Neural progenitor cell (in vitro differentiated cells): ENCODE data around the gene OR2AE1. TPM values are rescaled to one million over a fixed set of nuclear protein-coding genes. Genes with fewer than 3 reads are reported as not detected.

Experiments used
- DNase-seq: peaks from one replicate; pipeline ENCODE4 v3.0.0-alpha.2; 2016; ENCODE audit warnings: low spot score
- H2AFZ ChIP-seq: fragments of 200-600 bp; sonication (generic); replicated peaks from 2 replicates; pipeline ENCODE4 v1.6.1; 2016; ENCODE audit warnings: antibody characterized with exemption
- H3F3A ChIP-seq: fragments of 200-600 bp; sonication (generic); 2 replicates; pipeline ENCODE4 v1.6.1; 2016; ENCODE audit warnings: antibody characterized with exemption, low read depth
- H3K27ac ChIP-seq: fragments of 200-600 bp; sonication (generic); 2 replicates; pipeline ENCODE4 v1.5.1; 2016; ENCODE audit warnings: mild to moderate bottlenecking
- H3K27me3 ChIP-seq: fragments of 200-600 bp; sonication (generic); 2 replicates; pipeline ENCODE4 v1.6.1; 2016; ENCODE audit warnings: mild to moderate bottlenecking, moderate library complexity
- H3K36me3 ChIP-seq: fragments of 200-600 bp; sonication (generic); 2 replicates; pipeline ENCODE4 v1.5.1; 2016
- H3K4me1 ChIP-seq: fragments of 200-600 bp; sonication (generic); 2 replicates; pipeline ENCODE4 v1.6.1; 2016; ENCODE audit warnings: mixed run types
- H3K4me2 ChIP-seq: fragments of 200-600 bp; sonication (generic); 2 replicates; pipeline ENCODE4 v1.6.1; 2016
- H3K4me3 ChIP-seq: fragments of 200-600 bp; sonication (generic); 2 replicates; pipeline ENCODE4 v1.5.1; 2016
- H3K79me2 ChIP-seq: fragments of 200-600 bp; sonication (generic); 2 replicates; pipeline ENCODE4 v1.6.1; 2016; ENCODE audit warnings: low read depth
- H3K9ac ChIP-seq: fragments of 200-600 bp; sonication (generic); 2 replicates; pipeline ENCODE4 v1.6.1; 2016
- H3K9me3 ChIP-seq: fragments of 200-600 bp; sonication (generic); 2 replicates; pipeline ENCODE4 v1.5.1; 2016; ENCODE audit warnings: low read depth
- H4K20me1 ChIP-seq: fragments of 200-600 bp; sonication (generic); 2 replicates; pipeline ENCODE4 v1.6.1; 2016; ENCODE audit warnings: low read depth
- H3K27ac Mint-ChIP-seq: 3 replicates; pipeline ENCODE4 v1.8.0; 2021; ENCODE audit warnings: mixed read lengths
- H3K27me3 Mint-ChIP-seq: 2 replicates; pipeline ENCODE4 v1.8.0; 2022; ENCODE audit warnings: low read depth, mild to moderate bottlenecking, inconsistent platforms, moderate library complexity, mixed read lengths; ENCODE audit not compliant: insufficient read depth
- H3K36me3 Mint-ChIP-seq: 3 replicates; pipeline ENCODE4 v1.8.0; 2021; ENCODE audit warnings: mixed read lengths
- H3K4me1 Mint-ChIP-seq: 3 replicates; pipeline ENCODE4 v1.8.0; 2021; ENCODE audit warnings: mixed read lengths
- H3K4me3 Mint-ChIP-seq: 3 replicates; pipeline ENCODE4 v1.8.0; 2021; ENCODE audit warnings: mild to moderate bottlenecking, moderate library complexity, mixed read lengths
- H3K9me3 Mint-ChIP-seq: 3 replicates; pipeline ENCODE4 v1.8.0; 2020; ENCODE audit warnings: mixed read lengths
- CTCF ChIP-seq: fragments of 200-600 bp; sonication (generic); IDR thresholded peaks from 2 replicates; pipeline ENCODE4 v1.5.1; 2017; ENCODE audit warnings: antibody characterized with exemption, mild to moderate bottlenecking
- EZH2 ChIP-seq: fragments of 200-600 bp; sonication (generic); IDR thresholded peaks from 2 replicates; pipeline ENCODE4 v1.6.1; 2017; ENCODE audit warnings: antibody characterized with exemption, mild to moderate bottlenecking, moderate library complexity
- EZH2phosphoT487 ChIP-seq: fragments of 200-600 bp; sonication (generic); IDR thresholded peaks from 2 replicates; pipeline ENCODE4 v1.6.1; 2017; ENCODE audit warnings: antibody characterized with exemption
- total RNA-seq: library from RNA; depleted of rRNA; stranded (reverse); fragments of >200 nt; gene quantifications from 2 replicates; pipeline ENCODE4 v1.2.3, GENCODE V29; 2015; ENCODE audit warnings: low replicate concordance

OR2AE1 gene
- total RNA-seq, 1 donor from 2014 or later: not detected

GRCh38 chr7:99831595-99831994, 45.2 kb downstream of the OR2AE1 start:
- no peak overlapping the region for H2AFZ ChIP-seq
- H3F3A ChIP-seq: no peaks in the 10 kb centered on the region
- H3K9me3 ChIP-seq: no peaks in the 10 kb centered on the region
- Mint-ChIP-seq H3K36me3 (no peaks in the 10 kb centered on the region), H3K27me3 (peaks cover 2% of the 10 kb centered on the region), H3K4me1 (no peaks in the 10 kb centered on the region), H3K4me3 (no peak overlapping the region), H3K27ac (no peak overlapping the region), H3K9me3 (no peaks in the 10 kb centered on the region)
- H3K27ac ChIP-seq: no peak overlapping the region
- no peak for DNase-seq
- H3K4me3 ChIP-seq: no peak overlapping the region
- H3K9ac ChIP-seq: no peak overlapping the region
- H3K79me2 ChIP-seq: no peaks in the 10 kb centered on the region
- H3K4me1 ChIP-seq: no peaks in the 10 kb centered on the region
- TF ChIP-seq CTCF: no peak
- no peak for TF ChIP-seq EZH2
- TF ChIP-seq EZH2phosphoT487: no peak
- H3K4me2 ChIP-seq: no peak overlapping the region
- no peaks in the 10 kb centered on the region for H3K27me3 ChIP-seq
- H4K20me1 ChIP-seq: no peaks in the 10 kb centered on the region
- no peaks in the 10 kb centered on the region for H3K36me3 ChIP-seq

GRCh38 chr7:99829524-99830160, 47.2 kb downstream of the OR2AE1 start:
- H3K27ac ChIP-seq: no peak overlapping the region
- H3K9ac ChIP-seq: no peak overlapping the region
- H3K36me3 Mint-ChIP-seq: no peaks in the 10 kb centered on the region
- H3K4me1 Mint-ChIP-seq: no peaks in the 10 kb centered on the region
- H3K27ac Mint-ChIP-seq: no peak overlapping the region
- H3K4me1 ChIP-seq: no peaks in the 10 kb centered on the region
- H3K27me3 ChIP-seq: no peaks in the 10 kb centered on the region
- no peaks in the 10 kb centered on the region for H3K79me2 ChIP-seq
- H3F3A ChIP-seq: no peaks in the 10 kb centered on the region
- peaks cover 2% of the 10 kb centered on the region for H3K27me3 Mint-ChIP-seq
- no peaks in the 10 kb centered on the region for H3K36me3 ChIP-seq
- no peak for DNase-seq
- no peak overlapping the region for H3K4me3 ChIP-seq
- no peak overlapping the region for H3K4me3 Mint-ChIP-seq
- H3K4me2 ChIP-seq: no peak overlapping the region
- TF ChIP-seq CTCF (no peak), EZH2phosphoT487 (no peak), EZH2 (no peak)
- no peaks in the 10 kb centered on the region for H3K9me3 Mint-ChIP-seq
- no peaks in the 10 kb centered on the region for H3K9me3 ChIP-seq
- no peaks in the 10 kb centered on the region for H4K20me1 ChIP-seq
- H2AFZ ChIP-seq: no peak overlapping the region

GRCh38 chr7:99828811-99829210, 48.0 kb downstream of the OR2AE1 start:
- H3F3A ChIP-seq: no peaks in the 10 kb centered on the region
- Mint-ChIP-seq H3K9me3 (no peaks in the 10 kb centered on the region), H3K4me1 (no peaks in the 10 kb centered on the region), H3K27ac (no peak overlapping the region), H3K27me3 (peaks cover 2% of the 10 kb centered on the region), H3K4me3 (no peak overlapping the region), H3K36me3 (no peaks in the 10 kb centered on the region)
- no peaks in the 10 kb centered on the region for H4K20me1 ChIP-seq
- H3K9me3 ChIP-seq: no peaks in the 10 kb centered on the region
- TF ChIP-seq EZH2phosphoT487 (no peak), EZH2 (no peak), CTCF (no peak)
- H3K36me3 ChIP-seq: no peaks in the 10 kb centered on the region
- H3K4me3 ChIP-seq: no peak overlapping the region
- no peak overlapping the region for H3K9ac ChIP-seq
- no peak overlapping the region for H3K4me2 ChIP-seq
- no peaks in the 10 kb centered on the region for H3K4me1 ChIP-seq
- H3K27me3 ChIP-seq: no peaks in the 10 kb centered on the region
- no peak overlapping the region for H3K27ac ChIP-seq
- no peak for DNase-seq
- H3K79me2 ChIP-seq: no peaks in the 10 kb centered on the region
- H2AFZ ChIP-seq: no peak overlapping the region
